HUES6 (cell line): ENCODE data around the gene ELOB.

Experiments used
- H3K27ac ChIP-seq: 2 replicates; pipeline ENCODE4 v1.7.0; 2013; ENCODE audit warnings: low read depth, mild to moderate bottlenecking, low read length, inconsistent platforms
- H3K27me3 ChIP-seq: 2 replicates; pipeline ENCODE4 v1.6.1; 2013; ENCODE audit warnings: low read length; ENCODE audit not compliant: control insufficient read depth, insufficient read depth
- H3K36me3 ChIP-seq: 2 replicates; pipeline ENCODE4 v1.6.1; 2013; ENCODE audit warnings: low read length; ENCODE audit not compliant: control insufficient read depth, insufficient read depth
- H3K4me1 ChIP-seq: 2 replicates; pipeline ENCODE4 v1.6.1; 2013; ENCODE audit warnings: low read length; ENCODE audit not compliant: control insufficient read depth, insufficient read depth
- H3K4me3 ChIP-seq: 2 replicates; pipeline ENCODE4 v1.5.1; 2013; ENCODE audit warnings: low read depth, low read length
- H3K9ac ChIP-seq: one replicate; pipeline ENCODE4 v1.6.1; 2013; ENCODE audit warnings: mild to moderate bottlenecking, low read length
- H3K9me3 ChIP-seq: 2 replicates; pipeline ENCODE4 v1.6.1; 2013; ENCODE audit warnings: low read depth, low read length; ENCODE audit not compliant: control insufficient read depth, insufficient read depth

ELOB gene

DNA sequence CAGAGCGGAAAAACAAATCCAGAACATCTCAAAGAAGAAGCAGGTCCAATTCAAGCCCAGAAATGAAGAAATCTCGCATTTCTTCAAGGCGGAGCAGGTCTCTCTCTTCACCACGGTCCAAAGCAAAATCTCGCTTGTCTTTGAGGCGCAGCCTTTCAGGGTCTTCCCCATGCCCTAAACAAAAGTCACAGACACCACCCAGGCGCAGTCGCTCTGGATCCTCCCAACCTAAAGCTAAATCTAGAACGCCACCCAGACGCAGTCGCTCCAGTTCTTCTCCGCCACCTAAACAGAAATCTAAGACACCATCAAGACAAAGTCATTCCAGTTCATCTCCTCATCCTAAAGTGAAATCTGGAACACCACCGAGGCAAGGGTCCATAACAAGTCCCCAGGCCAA lies 14.4 kb downstream of the ELOB start:
- H3K27ac ChIP-seq: no peak overlapping the region
- H3K4me3 ChIP-seq: no peak overlapping the region
- no peaks in the 10 kb centered on the region for H3K9me3 ChIP-seq
- no peak overlapping the region for H3K9ac ChIP-seq
- no peaks in the 10 kb centered on the region for H3K27me3 ChIP-seq
- no peaks in the 10 kb centered on the region for H3K4me1 ChIP-seq
- H3K36me3 ChIP-seq: peaks cover 100% of the 10 kb centered on the region

GRCh38 chr16:2761886-2762583 lies 15.0 kb downstream of the ELOB start:
- Histone ChIP-seq H3K27me3 (no peaks in the 10 kb centered on the region), H3K9ac (no peak overlapping the region), H3K4me3 (no peak overlapping the region), H3K9me3 (no peaks in the 10 kb centered on the region), H3K36me3 (peaks cover 100% of the 10 kb centered on the region), H3K4me1 (no peaks in the 10 kb centered on the region), H3K27ac (no peak overlapping the region)

GRCh38 chr16:2761472-2761871 lies 15.6 kb downstream of the ELOB start:
- Histone ChIP-seq H3K27ac (no peak overlapping the region), H3K4me3 (no peak overlapping the region), H3K9ac (no peak overlapping the region), H3K4me1 (no peaks in the 10 kb centered on the region), H3K36me3 (peaks cover 100% of the 10 kb centered on the region), H3K27me3 (no peaks in the 10 kb centered on the region), H3K9me3 (no peaks in the 10 kb centered on the region)

DNA sequence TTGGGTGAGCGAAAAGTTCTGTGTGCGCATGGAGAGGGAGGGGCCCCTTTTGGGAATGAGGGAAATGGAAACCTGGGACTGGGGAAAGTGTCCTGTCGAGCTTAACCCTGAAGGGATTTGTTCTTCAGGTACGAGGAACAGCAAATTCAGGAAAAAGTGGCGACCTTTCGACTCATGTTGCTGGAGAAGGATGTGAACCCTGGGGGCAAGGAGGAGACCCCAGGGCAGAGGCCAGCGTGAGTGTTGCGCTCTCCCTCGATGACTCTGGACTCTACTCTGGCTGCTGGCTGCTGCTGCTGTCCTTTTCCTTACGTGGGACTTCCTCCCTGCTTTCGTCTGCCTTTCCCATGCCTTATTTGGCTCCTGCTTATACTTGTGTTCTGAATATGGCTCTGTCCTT lies 19.7 kb downstream of the ELOB start:
- H3K9ac ChIP-seq: no peak overlapping the region
- H3K27me3 ChIP-seq: no peaks in the 10 kb centered on the region
- no peaks in the 10 kb centered on the region for H3K9me3 ChIP-seq
- no peak overlapping the region for H3K4me3 ChIP-seq
- H3K4me1 ChIP-seq: peaks cover 10% of the 10 kb centered on the region; the same call in 1 of the 2 replicates
- no peak overlapping the region for H3K27ac ChIP-seq
- H3K36me3 ChIP-seq: peaks cover 73% of the 10 kb centered on the region

DNA sequence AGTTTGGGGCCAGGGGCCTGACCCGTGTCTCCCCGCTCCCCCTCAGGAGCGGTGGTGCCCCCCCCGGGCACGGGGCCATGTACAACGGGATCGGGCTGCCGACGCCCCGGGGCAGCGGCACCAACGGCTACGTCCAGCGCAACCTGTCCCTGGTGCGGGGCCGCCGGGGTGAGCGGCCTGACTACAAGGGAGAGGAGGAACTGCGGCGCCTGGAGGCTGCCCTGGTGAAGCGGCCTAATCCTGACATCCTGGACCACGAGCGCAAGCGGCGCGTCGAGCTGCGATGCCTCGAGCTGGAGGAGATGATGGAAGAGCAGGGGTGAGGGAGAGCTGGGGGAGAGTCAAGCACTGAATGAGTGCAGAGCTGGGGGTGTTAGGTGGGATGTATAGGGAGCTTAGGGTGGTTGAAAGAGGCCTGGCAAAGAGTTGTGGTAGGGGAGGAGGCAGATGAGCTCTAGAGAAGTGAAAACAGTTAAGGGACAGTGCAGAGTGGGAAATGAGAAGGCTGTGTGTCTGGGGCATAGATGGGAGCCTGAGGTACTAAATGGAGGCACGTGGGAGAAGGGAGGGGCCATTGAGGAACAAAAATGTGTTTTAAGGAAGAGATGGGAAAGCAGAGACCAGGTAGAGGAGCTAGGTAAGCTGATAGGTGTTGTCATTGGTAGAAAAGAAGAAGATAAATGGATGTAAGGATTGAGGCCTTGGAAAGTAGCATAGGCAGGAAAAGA lies 20.6 kb downstream of the ELOB start:
- Histone ChIP-seq H3K4me1 (peaks cover 10% of the 10 kb centered on the region; the same call in 1 of the 2 replicates), H3K27ac (no peak overlapping the region), H3K36me3 (peaks cover 64% of the 10 kb centered on the region), H3K4me3 (no peak overlapping the region), H3K27me3 (no peaks in the 10 kb centered on the region), H3K9me3 (no peaks in the 10 kb centered on the region), H3K9ac (no peak overlapping the region)

GRCh38 chr16:2755158-2755557 lies 21.9 kb downstream of the ELOB start:
- H3K27ac ChIP-seq: no peak overlapping the region
- H3K9me3 ChIP-seq: no peaks in the 10 kb centered on the region
- H3K9ac ChIP-seq: no peak overlapping the region
- H3K4me3 ChIP-seq: peak overlapping the region; percentile 85
- peaks cover 17% of the 10 kb centered on the region for H3K4me1 ChIP-seq
- no peaks in the 10 kb centered on the region for H3K27me3 ChIP-seq
- peaks cover 51% of the 10 kb centered on the region for H3K36me3 ChIP-seq

- H3K4me3 ChIP-seq: peak overlapping the region; percentile 85
- peaks cover 42% of the 10 kb centered on the region for H3K36me3 ChIP-seq
- H3K27me3 ChIP-seq: no peaks in the 10 kb centered on the region
- peak overlapping the region; percentile 99 for H3K9ac ChIP-seq
- H3K9me3 ChIP-seq: no peaks in the 10 kb centered on the region
- peak overlapping the region; percentile 99 for H3K27ac ChIP-seq
- peaks cover 17% of the 10 kb centered on the region for H3K4me1 ChIP-seq
Measured at GRCh38 chr16:2753733-2754020, 23.4 kb downstream of the ELOB start.

DNA sequence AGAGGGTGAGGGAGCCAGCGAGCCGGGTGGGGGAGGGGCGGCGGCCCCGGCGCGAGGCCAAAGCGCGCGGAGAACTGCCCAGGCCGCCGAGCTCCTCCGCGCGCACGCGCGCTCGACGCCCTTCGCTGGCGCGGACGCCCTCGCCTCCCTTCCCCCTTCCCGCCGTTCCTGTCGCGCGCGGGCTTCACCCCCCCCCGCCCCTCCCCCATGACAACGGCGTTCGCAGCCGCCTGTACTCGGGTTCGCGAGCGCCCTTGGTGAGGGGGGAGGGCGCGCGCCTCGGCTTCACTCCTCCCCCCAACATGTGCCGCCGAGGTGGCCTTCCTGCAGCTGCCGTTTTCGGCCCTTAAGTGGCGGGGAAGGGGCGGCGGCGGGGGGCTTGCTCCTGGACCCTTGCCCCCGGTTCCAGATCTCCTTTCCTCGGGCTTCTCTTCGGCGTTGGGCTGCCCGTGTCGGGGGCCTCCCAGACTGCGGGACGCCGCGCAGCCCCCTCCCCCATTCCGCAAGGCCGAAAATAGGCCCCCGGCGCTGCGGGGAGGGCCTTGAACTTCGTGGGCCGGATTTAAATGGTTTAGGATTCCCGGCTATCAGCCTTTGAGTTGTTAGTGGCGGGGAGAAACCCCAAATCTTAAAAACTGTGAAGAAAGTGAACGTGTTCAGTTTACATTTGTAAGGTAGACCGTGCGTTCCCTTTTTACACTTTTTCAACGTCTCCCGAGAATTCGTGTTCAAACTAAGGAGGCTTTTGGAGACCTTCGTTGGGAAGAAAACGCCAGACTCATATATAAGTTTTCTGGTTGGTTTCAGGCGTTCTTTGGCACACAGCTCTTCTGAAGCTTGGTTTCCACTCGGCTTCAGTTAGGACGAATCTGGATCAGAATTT lies 24.0 kb downstream of the ELOB start:
- peak overlapping the region; percentile 99 for H3K9ac ChIP-seq
- H3K27ac ChIP-seq: peak overlapping the region; percentile 99
- peaks cover 17% of the 10 kb centered on the region for H3K4me1 ChIP-seq
- H3K9me3 ChIP-seq: no peaks in the 10 kb centered on the region
- peaks cover 36% of the 10 kb centered on the region for H3K36me3 ChIP-seq
- no peaks in the 10 kb centered on the region for H3K27me3 ChIP-seq
- H3K4me3 ChIP-seq: peak overlapping the region; percentile 85

DNA sequence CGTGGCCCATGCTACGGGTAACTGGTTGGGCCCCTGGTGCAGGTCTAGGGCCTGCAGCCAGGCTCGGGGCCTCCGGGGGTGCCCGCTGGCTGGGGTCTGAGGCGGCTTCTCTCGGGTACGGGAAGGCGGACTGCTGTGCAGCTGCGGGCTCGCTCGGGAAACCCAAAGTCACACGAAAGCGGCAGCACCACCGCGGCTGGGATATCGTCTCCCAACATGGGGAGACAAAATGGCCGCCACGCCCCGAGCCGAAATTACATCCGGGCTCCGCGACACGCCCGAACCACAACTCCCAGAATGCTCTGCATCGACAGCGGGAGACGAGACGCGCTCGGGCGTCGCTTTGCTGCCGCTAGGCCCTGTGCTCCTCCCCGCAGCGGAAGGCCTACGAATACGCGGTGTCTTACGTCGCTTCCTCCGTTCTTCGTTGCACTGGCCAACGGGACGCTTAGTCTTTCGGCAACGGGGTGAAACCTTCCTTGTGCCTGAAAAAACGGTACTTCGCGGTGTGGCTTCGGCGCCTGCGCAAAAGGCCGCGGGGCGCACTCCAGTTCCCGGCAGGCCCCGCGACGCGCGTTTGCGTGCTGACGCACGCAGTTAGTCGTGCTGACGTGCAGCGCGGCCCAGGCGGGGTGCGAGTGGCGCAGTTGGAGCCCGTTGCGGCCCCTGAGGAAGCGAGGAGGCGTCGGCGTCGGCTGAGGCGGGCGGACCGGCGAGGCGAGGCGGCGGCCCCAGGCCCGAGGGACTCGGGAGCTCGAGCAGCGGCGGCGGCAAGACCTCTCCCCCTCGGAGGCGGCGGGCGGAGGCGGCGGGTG lies 24.8 kb downstream of the ELOB start, which contains the start of gene SRRM2:
Gene SRRM2 (plus strand): TSS at position 604 of the 815 bp plus-strand sequence. CDS start 3,727 bp downstream, outside the sequence.
- H3K27ac ChIP-seq: peak within 1 kb of the TSS; percentile 99
- H3K9me3 ChIP-seq: no peaks in the 10 kb centered on the region
- H3K27me3 ChIP-seq: no peaks in the 10 kb centered on the region
- H3K4me3 ChIP-seq: peak within 1 kb of the TSS; percentile 85
- peaks cover 28% of the 10 kb centered on the region for H3K36me3 ChIP-seq
- peak within 1 kb of the TSS; percentile 99 for H3K9ac ChIP-seq
- H3K4me1 ChIP-seq: peaks cover 17% of the 10 kb centered on the region

DNA sequence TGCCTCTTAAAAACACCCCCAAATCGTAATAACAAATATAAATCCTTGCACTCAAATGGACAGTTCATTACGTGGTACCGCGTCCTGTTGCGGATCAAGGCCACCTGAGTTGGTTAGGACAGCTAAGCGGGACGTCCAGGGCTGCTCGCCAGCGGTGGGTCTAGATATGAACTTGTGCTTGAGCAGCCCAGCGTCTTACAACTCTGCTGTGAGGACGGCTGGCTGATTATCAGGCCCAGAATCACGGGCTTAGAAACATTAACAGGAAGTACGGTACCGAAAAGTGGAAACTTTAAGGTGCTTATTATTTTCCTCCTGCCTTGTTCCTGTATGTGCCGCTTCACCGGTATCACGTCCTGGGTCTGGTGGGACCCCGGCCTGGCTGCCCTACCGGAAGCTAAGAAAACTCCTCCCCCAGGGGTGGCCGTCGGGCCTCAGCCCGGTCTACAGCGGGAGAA lies 25.5 kb downstream of the ELOB start:
- no peaks in the 10 kb centered on the region for H3K9me3 ChIP-seq
- peak overlapping the region; percentile 99 for H3K27ac ChIP-seq
- H3K4me3 ChIP-seq: peak overlapping the region; percentile 85
- peaks cover 17% of the 10 kb centered on the region for H3K4me1 ChIP-seq
- no peaks in the 10 kb centered on the region for H3K27me3 ChIP-seq
- H3K9ac ChIP-seq: peak overlapping the region; percentile 99
- peaks cover 21% of the 10 kb centered on the region for H3K36me3 ChIP-seq
